ENCODE data around the gene CHIC1. TPM values are rescaled to one million over a fixed set of nuclear protein-coding genes. Genes with fewer than 3 reads are reported as not detected.

CHIC1 gene
- 2.9 TPM in 2 replicates for total RNA-seq

DNA sequence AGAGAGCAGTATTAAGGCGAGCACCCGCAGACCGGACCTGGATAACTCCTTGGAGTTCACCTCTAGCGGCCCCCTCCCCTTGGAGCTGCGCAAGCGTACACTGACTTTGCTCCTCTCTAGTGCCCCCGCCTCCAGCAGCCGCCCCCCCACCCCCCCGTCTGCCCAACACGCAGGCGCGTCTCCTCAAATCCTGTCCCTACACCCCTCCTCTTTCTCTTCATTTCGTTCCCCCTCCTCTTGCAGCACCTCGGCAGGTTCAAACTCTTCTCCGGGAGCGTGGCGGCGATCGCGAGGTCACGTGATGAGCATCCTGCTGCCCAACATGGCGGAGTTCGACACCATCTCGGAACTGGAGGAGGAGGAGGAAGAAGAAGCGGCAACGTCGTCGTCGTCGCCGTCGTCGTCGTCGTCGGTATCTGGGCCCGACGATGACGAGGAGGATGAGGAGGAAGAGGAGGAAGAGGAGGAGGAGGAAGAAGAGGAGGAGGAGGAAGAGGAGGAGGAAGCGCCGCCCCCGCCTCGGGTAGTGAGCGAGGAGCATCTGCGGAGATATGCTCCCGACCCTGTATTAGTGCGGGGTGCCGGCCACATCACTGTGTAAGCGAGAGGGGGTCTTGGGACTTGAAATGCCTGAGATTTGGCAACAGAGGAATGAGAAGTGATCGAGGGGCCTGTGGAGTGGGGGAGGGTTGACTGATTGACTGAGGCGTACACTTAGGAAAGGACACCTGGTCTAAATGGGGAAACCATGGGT, at the start of gene CHIC1:
TSS of gene CHIC1 (plus strand) at position 214 of the 754 bp plus-strand sequence. CDS start at position 302, 88 bp downstream.

Other genes starting within 250 kb of the CHIC1 start
- not detected in 2 replicates for gene CDX4, start 116.1 kb upstream of the CHIC1 start, total RNA-seq

Data from mesangial cell (primary cell).